ENCODE measurements around the gene PXK. TPM values are rescaled to one million over a fixed set of nuclear protein-coding genes. Genes with fewer than 3 reads are reported as not detected.

PXK gene
- total RNA-seq, 1 experiment from 2014 or later, result 4.4 TPM

DNA sequence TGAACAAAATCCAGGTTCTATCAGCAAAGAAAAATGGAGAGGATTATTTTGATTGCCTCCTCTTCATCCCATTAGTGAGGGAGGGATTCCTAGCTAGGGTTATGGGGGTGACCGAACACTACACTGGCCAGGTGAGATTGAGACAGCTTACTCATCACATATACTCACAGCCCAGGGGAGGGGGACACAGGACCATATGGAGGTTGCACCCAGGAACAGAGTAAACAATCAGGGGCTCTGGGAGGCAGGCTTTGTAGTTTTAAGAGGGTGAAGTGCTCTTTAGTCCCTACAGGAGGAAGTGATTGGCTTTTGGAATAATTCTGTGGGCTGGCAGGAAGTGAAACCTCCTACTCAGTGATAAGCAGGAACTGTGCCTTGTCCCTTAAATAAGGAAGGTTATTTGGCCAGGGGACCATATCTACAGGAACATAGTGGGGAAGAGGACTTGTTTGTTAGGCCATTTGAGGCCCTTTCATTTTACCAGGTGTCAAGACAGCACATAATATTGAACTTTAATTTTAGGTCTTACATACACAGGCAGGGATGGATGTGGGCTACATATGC, 141.7 kb downstream of the PXK start:
- CTCF ChIA-PET, result no interaction called here
- intact Hi-C loops (cut with micrococcal nuclease; ENCODE audit: unreplicated experiment), result loop anchor here (5.0 kb wide), 2 partner anchors 42 to 167 kb away; partner anchors contain the start of genes HTD2, PDHB and RPP14
- no peak for DNase-seq
- Histone ChIP-seq H4K20me1 (ENCODE audit: insufficient read depth) (no peaks in the 10 kb centered on the region), H3K27me3 (ENCODE audit: insufficient read depth, low read depth) (no peaks in the 10 kb centered on the region), H3K36me3 (ENCODE audit: low read depth) (no peaks in the 10 kb centered on the region), H3K4me1 (replicated peaks; ENCODE audit: insufficient read depth) (peaks cover 58% of the 10 kb centered on the region), H3K79me2 (ENCODE audit: low read depth) (no peaks in the 10 kb centered on the region), H3K9me2 (ENCODE audit: insufficient read depth) (no peaks in the 10 kb centered on the region), H3K9me3 (ENCODE audit: insufficient read depth, low read depth) (no peaks in the 10 kb centered on the region), H2AFZ (no peak overlapping the region), H3F3A (ENCODE audit: insufficient read depth, low read depth) (peaks cover 38% of the 10 kb centered on the region), H3K27ac (no peak overlapping the region), H3K4me2 (no peak overlapping the region; the same call in 1 of the 2 replicates), H3K4me3 (no peak overlapping the region)
- POLR2A ChIA-PET (ENCODE audit: unreplicated experiment), result interaction anchor here (0.7 kb wide), 1 partner anchor 1414 kb away, joined by 6 read pairs; the partner anchor contains the start of gene SPATA12
- BruUV-seq (replicated peaks), result no TSS peak
- no peak for TF ChIP-seq EZH2 (IDR thresholded peaks at IDR 0.05; ENCODE audit: low read depth)
- TF ChIP-seq, protein P1, sequence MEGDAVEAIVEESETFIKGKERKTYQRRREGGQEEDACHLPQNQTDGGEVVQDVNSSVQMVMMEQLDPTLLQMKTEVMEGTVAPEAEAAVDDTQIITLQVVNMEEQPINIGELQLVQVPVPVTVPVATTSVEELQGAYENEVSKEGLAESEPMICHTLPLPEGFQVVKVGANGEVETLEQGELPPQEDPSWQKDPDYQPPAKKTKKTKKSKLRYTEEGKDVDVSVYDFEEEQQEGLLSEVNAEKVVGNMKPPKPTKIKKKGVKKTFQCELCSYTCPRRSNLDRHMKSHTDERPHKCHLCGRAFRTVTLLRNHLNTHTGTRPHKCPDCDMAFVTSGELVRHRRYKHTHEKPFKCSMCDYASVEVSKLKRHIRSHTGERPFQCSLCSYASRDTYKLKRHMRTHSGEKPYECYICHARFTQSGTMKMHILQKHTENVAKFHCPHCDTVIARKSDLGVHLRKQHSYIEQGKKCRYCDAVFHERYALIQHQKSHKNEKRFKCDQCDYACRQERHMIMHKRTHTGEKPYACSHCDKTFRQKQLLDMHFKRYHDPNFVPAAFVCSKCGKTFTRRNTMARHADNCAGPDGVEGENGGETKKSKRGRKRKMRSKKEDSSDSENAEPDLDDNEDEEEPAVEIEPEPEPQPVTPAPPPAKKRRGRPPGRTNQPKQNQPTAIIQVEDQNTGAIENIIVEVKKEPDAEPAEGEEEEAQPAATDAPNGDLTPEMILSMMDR (conservative IDR thresholded peaks at IDR 0.05), result no peak

DNA sequence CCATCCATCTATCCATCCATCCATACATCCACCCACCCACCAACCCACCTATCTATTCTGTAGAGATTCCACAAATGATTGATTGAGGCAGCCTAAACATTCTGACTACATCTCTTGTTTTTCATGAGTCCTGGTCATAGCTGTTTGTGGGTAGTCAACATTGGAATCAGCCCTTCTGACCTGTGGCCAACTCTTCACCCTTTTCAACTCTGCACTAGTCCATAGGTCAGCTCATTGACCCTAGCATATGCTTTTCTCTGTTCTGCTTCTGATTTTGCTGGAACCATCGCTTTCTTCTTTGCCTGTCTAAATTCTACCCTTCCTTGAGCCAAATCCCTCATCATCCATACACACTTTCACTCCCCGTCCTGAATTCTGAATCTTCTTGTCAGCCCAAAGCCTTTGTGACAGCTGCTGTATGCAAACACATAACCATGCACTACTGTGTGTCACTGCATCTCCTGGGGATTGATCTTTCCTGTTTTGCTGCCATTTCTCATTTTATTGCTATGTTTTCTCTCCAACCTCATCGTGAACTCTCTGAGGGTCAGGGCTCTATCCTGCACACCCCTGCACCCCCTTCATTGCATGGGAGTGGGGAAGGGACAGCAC, 142.4 kb downstream of the PXK start:
- Histone ChIP-seq H3K4me3 (no peak overlapping the region), H2AFZ (no peak overlapping the region), H3K27ac (no peak overlapping the region), H3K4me1 (replicated peaks; ENCODE audit: insufficient read depth) (peaks cover 52% of the 10 kb centered on the region), H3K9me2 (ENCODE audit: insufficient read depth) (no peaks in the 10 kb centered on the region), H3K36me3 (ENCODE audit: low read depth) (no peaks in the 10 kb centered on the region), H3K4me2 (no peak overlapping the region; the same call in 1 of the 2 replicates), H3F3A (ENCODE audit: insufficient read depth, low read depth) (peaks cover 35% of the 10 kb centered on the region), H3K27me3 (ENCODE audit: insufficient read depth, low read depth) (no peaks in the 10 kb centered on the region), H3K79me2 (ENCODE audit: low read depth) (no peaks in the 10 kb centered on the region), H3K9me3 (ENCODE audit: insufficient read depth, low read depth) (no peaks in the 10 kb centered on the region; the same call in 1 of the 2 replicates), H4K20me1 (ENCODE audit: insufficient read depth) (no peaks in the 10 kb centered on the region)
- intact Hi-C loops (cut with micrococcal nuclease; ENCODE audit: unreplicated experiment), result loop anchor here (5.0 kb wide), 2 partner anchors 43 to 168 kb away; partner anchors contain the start of genes HTD2, PDHB and RPP14
- CTCF ChIA-PET, result no interaction called here
- TF ChIP-seq EZH2 (IDR thresholded peaks at IDR 0.05; ENCODE audit: low read depth), result no peak
- TF ChIP-seq, protein P1 (conservative IDR thresholded peaks at IDR 0.05), result no peak
- POLR2A ChIA-PET (ENCODE audit: unreplicated experiment), result no interaction called here
- DNase-seq, result no peak
- BruUV-seq (replicated peaks), result no TSS peak

Other genes with a start within 250 kb of the PXK start
- gene DNASE1L3, start 121.9 kb upstream of the PXK start, total RNA-seq (2021), result not detected in 2 replicates
- gene ABHD6, start 95.1 kb upstream of the PXK start, total RNA-seq (2021), result 6.5 and 6.7 TPM in 2 replicates
- gene RPP14, start 26.6 kb upstream of the PXK start, total RNA-seq (2021), result 13.2 and 13.8 TPM in 2 replicates
- gene HTD2, start 26.4 kb upstream of the PXK start, total RNA-seq (2021), result 6.2 and 7.4 TPM in 2 replicates
- gene PDHB, start 100.9 kb downstream of the PXK start, total RNA-seq (2021), result 69.8 and 70.7 TPM in 2 replicates
- 7.8 and 10.3 TPM in 2 replicates for gene KCTD6, start 159.2 kb downstream of the PXK start, total RNA-seq (2021)
- 2.8 and 3.5 TPM in 2 replicates for gene ACOX2, start 204.3 kb downstream of the PXK start, total RNA-seq (2021)
- gene FAM107A, start 244.5 kb downstream of the PXK start, total RNA-seq (2021), result not detected in 2 replicates